IPS-NIHi11 (cell line): ENCODE measurements around the gene PLCB1.

Source experiments
- DNase-seq: peaks from one replicate; pipeline ENCODE4 v3.0.0; 2012; ENCODE audit warnings: mixed read lengths, low spot score

PLCB1 gene

DNA sequence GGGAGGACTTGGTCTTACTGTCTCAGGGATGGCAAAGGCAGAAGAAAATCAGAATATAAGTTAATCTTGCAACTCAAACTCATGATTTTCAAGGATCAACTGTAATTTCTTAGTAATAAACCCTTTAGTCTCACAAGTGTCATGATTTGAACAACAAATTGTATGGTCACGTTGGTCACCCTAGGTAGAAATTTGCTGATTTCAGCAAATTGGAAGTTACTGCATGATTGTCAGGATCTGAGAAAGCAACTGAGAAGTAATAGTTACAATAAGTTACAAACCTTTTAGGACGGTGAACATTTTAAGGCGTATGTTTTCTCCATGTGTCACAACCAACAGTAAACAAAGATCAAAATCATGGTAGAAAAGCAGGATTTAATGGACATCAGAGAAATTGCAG lies 375.2 kb downstream of the PLCB1 start:
- no peak for DNase-seq

DNA sequence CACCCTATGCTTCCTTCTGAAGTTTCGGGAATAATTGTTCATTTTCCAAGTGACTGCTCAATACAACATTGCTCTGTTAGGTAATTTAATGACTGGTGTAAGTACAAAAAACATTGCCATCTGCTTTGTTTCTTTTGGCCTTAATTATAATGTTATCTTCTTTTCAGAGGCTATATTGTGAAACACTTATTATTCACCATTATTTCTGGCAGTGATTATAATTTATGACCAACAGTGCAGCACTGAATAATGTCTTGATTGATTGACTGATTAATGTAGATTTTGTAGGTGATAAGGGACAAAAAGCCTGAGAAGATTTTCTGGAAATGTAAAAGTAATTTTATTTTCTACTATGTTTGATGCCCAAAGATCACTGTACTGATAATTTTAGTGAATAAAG lies 377.7 kb downstream of the PLCB1 start:
- no peak for DNase-seq

DNA sequence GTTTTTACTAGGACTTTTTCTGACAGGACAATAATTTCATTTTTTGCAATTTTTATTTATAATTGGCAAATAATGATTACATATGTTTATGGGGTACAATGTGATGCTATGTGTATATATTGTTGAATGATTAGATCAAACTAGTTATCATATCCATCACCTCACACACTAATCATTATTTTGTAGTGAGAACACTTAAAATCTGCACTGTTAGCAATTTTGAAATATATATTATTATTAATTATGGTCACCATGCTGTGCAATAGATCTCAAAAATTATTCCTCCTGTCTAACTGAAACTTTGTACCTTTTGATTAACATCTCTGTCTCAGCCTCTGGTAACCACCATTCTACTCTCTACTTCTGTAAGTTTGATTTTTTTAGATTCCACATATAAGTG lies 378.7 kb downstream of the PLCB1 start:
- DNase-seq: no peak

DNA sequence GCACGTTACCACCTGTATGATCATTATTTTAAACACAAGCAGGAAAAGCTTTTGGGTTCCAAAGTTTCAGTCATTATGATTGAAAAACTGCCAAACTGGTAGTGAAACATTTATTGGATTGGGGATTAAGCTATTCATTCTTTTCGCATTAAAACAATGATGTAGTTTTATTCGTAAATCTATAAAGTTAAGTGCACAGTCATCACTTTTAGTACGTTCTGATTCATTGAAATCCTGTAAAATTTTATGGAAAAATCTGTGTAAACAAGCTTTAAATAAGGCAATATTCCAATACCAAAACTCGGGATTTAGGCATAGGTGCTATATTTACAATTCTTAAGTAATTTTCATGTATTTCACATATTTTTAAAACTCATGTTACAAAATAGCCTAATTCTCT lies 379.9 kb downstream of the PLCB1 start:
- DNase-seq: no peak

DNA sequence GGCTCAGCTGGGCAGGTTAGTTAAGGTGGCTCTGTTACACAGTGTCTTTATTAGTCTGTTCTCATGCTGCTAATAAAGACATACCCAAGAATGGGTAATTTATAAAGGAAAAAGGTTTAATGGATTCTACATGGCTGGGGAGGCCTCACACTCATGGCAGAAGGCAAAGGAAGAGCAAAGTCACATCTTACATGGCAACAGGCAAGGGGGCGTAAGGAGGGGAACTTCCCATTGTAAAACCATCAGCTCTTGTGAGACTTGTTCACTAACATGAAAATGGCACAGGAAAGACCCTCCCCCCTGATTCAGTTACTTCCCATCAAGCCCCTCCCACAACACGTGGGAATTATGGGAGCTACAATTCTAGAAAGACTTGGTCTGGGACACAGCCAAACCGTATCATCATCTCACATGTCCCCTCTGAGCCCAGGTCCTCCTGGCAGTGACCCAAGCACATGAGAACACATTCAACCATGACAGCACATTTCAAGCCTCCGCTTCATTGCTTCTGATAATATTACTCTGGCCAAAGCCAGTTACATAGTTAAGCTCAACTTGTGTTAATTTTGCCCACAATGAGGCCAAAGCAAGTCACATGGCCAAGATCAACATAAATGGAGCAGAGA lies 383.9 kb downstream of the PLCB1 start:
- DNase-seq: no peak

DNA sequence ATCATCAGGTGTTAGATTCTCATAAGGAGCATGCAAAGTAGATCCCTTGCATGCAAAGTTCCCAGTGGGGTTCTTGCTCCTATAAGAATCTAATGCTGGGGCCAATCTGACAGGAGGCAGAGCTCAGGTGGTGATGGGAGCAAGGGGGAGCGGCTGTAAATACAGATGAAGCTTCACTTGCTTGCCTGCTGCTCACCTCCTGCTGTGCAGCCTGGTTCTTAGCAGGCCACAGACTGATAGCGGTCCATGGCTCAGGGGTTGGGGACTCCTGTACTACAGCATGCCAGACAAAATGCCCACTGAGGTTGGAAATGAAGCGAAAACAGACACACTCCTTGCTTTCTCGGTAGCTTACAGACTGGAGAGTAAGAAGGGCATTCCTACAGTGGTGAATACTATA lies 386.8 kb downstream of the PLCB1 start:
- no peak for DNase-seq

DNA sequence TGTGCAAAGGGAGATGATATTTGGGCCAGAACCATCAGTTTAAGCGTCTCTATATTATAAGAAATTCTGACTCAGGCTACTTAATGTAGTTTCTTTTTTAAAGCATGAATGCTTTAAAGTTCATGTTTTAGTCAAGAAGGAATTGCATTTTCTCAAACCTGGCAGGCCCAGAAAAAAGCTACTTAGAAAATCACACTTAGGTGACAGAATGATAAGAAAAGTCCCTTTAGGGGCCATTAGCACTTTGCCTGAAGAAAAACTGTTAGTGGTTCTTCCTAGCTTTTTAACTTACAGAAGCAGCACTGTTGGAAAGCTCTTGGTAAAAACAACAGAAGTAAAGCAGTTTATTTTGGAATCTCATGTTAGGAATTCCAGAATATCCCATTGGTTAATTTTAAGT lies 387.8 kb downstream of the PLCB1 start:
- no peak for DNase-seq

DNA sequence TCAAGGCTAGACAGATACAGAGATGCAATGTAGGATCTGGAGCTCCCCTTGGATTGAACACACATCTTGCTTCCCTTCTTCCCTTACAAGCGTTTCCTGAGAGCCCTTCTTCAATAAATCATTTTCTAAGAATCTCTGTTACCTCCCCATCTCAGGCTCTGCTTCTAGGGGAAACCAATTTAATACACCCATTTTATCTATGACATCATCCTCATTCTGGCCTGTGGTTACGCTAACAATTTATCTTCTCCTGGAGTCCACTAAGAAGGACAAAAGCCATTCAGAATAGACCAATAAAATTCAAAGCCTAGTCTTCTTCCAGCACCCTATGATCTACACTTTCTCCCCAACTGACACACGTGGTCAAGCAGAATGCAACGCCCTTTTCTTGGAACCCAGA lies 390.1 kb downstream of the PLCB1 start:
- no peak for DNase-seq

DNA sequence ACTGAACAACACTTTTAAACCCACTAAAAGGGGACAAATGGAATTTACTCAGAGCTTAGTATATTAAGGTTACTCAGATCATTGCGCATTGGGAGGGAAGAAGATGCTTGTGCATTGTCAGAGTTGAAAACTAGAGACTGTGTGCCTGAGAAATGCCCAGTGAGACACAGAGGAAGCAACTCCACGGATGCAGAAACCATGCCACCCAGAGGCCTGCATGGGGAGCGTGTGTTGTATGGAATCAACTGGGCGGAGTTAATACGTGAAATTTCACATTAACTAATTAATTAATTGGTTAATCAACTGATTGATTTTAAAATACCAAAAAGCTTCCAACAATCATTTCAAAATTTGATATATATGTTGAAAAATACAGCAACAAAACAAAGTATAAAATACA lies 391.6 kb downstream of the PLCB1 start:
- DNase-seq: no peak

DNA sequence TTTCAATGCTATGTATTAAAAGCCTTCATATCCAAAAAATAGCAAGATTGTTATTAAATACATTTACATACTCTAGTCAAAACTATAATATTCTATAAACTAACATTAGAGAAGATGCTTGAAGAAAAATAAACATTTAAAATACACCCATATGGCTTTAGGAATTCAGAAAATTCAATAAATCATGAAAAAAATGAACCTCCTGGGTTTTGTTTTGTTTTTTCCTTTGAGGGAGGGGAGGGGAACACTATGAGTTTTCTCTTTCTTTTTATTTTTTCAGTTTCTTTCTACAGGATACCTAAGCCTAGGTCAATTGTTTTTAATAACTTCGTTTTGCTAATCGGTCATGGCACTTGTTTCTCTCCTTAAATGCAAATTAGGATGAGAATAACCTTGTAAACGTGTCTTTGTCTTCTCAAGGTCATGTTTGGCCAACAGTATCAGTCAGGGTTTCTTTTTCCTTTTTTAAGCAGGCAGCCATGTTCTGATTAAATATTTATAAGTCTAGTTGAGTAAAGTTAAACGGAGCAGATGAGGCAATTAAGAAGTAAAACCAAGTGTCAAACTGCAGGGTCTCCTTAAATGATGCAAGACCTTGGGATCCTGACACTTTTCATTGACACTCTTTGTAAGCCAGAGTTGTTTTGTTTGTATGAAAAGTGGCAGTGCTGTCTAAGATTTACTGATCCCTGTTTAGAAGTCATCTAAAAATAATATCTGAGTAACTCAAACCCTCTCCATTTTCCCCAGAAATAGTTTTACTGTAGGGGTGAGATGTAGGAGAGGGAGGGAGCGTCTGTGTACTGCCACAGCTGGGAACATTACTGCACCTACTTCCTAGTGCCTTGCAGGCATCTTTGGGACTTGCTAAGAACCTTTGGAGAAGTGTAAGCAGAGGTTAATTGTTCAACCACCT lies 392.3 kb downstream of the PLCB1 start:
- DNase-seq: no peak

DNA sequence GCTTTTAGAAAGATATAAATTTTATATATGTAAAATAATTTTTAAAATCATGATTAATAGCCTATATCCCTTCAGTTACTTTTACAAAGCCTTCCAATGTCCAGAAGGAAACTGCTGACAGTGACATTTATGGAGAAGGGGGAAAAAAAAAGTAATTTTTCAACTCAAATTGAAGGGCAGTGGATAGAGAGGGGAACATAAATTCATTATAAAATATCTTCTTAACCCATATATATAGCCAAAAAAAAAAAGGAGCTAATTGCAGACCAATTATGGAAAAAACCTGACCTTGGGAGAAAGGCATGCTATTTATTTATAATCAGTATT lies 392.9 kb downstream of the PLCB1 start:
- DNase-seq: no peak

DNA sequence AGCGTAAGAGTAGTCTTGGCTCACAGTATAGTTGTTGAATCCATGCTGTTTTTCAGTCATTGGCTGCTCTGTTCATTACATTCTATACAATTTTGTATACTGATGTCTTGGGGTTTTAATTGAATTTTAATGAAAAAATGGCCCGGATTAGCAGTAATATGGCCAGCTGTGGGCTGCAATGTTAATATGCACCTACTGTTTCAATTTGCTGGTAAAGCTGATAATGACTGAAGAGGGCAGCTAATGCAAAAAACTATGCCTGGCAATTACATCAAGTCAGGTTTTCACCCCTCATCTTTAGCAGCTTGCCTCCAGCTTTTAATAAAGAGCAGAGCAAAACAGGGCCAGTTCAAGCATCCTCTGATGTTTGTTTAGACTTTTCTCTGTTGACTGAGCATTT lies 394.5 kb downstream of the PLCB1 start:
- DNase-seq: no peak

DNA sequence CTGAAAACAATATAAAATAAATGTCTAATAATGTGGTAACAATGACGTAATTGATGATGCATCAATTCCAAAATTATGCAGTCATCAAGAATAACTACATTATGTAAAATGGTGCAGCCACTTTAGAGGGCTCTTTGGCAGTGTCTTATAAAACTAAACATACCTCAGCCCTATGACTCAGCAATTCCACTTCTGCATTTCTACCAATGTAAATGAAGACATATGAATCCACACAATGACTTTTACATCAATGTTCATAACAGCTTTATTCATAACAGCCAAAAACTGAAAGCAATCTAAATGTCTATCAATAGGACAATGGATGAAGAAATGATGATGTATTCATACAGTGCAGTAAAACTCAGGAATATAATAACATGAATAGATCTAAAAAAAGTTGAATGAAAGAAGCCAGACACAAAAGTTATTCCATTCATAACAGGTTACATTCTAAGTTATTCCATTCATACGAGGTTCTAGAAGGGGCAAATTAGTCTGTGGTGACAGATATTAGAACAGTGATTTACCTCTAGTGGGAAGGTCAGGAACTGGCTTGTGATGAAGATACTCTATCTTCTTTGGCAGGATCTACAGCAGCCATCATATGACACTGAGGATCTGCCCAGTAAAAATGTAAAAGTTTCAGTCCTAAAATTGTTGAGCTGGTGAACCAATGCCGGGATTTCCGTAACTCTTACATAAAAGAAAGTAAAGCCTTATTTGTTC lies 396.1 kb downstream of the PLCB1 start:
- DNase-seq: no peak

DNA sequence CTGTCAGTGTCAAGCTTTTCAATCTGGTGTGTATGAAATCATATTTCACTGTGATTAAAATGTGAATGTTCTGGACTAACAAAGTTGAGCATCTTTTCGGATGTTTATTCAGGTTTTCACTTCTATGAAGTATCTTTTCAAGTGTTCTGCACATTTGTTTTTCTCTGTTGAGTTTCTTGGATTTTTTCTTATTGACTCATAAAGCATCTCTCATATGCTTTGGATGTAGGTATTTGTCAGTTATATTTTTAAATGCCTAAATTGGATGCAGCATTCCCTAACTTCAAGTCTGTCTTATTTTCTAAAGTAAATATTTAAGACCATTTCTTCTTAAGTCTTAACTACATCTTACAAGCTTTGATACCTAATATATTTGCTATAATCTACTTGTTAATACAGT lies 398.0 kb downstream of the PLCB1 start:
- no peak for DNase-seq

DNA sequence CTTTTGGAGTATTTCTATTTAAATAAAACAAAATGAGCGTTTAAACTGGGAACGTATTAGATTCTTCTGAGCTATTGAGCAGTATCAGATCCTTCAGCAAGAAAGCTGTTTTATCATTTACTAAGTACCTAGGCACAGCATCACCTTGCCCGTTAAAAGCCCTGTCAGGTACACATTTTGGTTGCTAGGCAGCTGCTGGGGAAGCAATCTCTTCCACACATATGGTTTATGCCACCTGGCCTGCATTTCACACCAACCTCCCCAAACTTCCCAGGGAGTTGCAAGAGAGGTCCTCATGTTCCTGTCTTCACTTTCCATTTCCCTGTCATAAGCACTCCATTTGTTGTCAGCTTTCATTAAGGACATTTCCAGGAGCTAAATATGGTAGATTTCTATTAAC lies 400.1 kb downstream of the PLCB1 start:
- no peak for DNase-seq

DNA sequence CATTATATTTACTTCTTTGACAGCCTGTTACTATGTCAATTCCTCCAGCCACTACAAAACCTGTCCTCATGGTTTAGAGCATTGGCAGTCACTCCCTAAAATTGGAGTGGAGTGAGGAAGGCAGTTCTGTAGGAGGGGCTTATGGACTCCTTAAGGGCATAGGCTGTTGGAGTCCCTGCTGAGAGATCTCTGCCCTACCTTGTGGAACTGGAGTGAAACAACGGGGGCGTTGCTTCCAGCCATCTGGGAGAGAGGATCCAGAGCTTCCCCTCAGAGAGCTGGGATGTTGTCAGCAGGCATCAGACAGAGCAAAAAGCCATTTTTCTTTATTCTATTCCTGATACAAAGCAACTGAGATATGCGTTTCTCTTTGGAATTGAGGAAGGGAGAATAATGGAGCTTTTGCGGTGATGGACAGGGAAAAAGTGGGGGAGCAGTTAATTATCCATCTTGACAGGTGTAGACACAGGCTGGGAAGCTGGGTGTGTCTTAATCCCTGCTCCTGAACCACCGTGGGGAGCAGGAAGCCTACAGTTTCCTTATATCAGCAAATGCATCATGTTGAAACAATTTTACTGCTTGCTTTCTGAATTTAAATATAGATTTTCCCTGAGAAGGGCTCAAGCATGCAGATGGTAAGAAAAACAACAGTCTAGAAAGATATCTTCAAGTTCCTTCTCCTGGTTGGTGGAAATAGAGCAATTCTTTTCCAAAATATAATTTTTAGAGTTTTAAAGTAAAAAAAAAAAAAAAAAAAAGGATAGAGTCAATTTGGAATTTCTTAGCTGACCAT lies 402.5 kb downstream of the PLCB1 start:
- DNase-seq: peak; percentile 29

DNA sequence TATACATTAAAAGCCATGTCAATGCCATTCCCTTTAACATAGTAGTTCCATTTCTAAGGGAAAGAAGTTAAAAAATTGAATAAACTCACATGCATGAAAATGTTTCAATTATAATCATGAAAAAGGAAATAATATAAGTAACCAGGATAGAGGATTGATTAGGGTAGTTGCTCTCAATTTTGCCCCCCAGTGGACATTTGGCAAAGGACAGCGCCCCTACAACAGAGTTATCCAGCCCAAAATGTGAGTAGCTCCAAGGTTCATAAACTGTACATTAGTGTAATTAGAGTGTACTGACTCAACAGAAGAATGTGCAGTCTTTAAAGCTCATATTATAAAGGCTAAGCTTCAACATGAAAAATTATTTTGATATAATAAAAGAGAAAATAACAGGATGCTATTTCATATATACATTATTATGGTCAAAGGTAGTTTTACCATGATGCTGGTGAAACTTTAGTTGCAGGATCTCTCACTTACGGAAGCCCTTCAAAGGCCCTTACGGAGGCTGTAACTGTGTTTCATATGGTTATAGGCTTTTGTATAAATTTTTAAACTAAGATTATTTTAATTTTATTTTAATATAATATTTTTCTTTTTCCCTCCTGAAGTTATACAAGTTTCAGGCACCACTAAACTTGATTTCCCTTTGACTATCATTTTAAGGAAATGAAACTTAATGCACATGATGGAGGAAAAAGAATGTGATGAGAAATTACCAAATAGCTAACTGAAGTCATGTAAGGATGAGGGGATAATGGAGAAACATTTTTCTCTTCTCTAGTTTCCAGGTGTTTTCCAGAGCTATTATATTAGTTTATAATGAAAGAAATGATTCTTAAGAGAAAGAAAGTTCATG lies 403.6 kb downstream of the PLCB1 start:
- peak; percentile 25 for DNase-seq

DNA sequence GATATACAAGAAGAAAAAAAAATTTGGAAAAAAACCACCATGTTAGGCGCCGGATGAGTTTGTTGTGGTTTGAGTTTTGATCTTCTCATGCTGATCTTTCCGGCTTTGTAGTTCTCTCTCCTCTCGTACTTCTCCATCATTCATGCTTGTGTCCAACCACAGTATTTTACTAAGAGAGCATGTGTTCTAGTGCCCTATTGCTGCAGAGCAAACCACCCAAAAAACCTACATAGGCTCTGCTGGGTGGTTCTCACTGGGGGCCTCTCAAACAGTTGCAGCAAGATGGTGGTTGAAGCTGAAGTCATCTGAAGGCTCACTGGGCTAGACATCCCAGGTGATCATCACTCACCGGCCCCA lies 404.2 kb downstream of the PLCB1 start:
- no peak for DNase-seq

DNA sequence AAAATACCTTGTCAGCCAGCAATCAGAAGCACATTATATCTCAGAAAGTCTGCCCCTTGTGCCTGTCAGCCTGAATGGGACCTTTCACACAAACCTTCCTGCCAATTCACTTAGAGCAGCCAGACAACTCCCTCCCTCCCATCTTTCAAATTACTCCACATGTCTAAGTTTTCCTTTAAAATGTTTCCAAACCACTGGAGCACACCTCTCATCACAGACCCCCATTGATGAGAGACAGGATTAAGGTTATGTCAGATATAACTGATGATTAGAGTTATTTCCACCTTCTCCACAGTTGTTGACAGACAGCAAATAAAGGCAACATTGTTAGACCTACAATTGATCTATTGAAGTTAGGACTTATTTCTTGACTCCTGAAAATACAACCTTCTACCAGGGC lies 408.4 kb downstream of the PLCB1 start:
- DNase-seq: peak; percentile 19

DNA sequence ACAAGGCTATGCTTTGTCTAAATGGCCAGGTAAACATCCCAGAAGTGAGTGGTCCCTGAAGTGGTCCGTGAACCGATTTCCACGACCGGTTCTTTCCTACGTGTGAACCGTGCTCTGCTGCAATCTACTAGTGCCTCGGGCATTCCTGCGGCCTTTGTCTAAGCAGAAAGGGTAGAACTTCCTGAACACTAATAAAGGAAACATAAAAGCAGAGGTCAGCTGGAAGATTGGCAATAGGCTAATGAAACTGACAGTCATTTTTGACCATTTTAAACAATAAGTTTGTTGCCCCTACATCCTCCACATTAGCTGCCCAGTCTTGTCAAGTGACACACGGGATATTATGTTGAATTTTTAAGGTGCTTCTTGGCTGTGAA lies 410.0 kb downstream of the PLCB1 start:
- DNase-seq: no peak

DNA sequence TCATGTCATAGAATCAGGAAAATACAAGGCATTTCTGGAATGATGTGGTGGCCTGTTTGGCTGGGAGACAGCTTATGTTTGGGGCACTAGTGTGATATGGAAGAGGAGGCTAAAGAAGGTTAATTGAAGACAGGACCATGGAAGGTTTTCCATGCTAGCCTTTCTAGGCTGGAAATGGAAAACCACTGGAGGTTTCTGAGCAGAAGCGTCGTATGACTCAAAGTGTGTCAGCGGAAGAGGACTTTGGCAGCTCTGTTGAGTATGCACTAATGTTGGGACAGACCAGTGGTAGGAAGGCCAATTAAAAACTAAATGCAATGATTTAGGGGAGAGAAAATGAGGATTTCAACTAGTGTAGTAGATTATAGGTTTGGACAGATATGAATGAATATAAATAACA lies 413.1 kb downstream of the PLCB1 start:
- no peak for DNase-seq
